GM04503 (cell line): ENCODE results near the gene DACH1.
"Not testable (repeated sequence)": the region's sequence is repeated elsewhere in the genome, so short reads cannot be mapped to it uniquely, and the experiment has no call there.

Experiments used
- DNase-seq: peaks from one replicate; pipeline ENCODE4 v3.0.0-alpha.2; 2012; ENCODE audit warnings: low read depth

Gene DACH1

GRCh38 chr13:71865874-71866334 is 1.1 kb downstream of the DACH1 start:
- no peak for DNase-seq

- DNase-seq: no peak
These were observed 1.8 kb downstream of the DACH1 start for GRCh38 chr13:71864986-71865873.

GRCh38 chr13:71864094-71864985 is 2.7 kb downstream of the DACH1 start:
- DNase-seq: no peak

- no peak for DNase-seq
These were observed 3.6 kb downstream of the DACH1 start for GRCh38 chr13:71863254-71863865.

- DNase-seq: no peak
These were observed 4.5 kb downstream of the DACH1 start for GRCh38 chr13:71862459-71862943.

- DNase-seq: no peak
These were observed 5.1 kb downstream of the DACH1 start for GRCh38 chr13:71861769-71862458.

GRCh38 chr13:71860547-71861138 is 6.4 kb downstream of the DACH1 start:
- DNase-seq: no peak

- no peak for DNase-seq
These were observed 8.4 kb downstream of the DACH1 start for GRCh38 chr13:71858647-71859046.

- DNase-seq: no peak
These were observed 10.4 kb downstream of the DACH1 start for GRCh38 chr13:71856548-71857043.

- DNase-seq: no peak
These were observed 12.6 kb downstream of the DACH1 start for GRCh38 chr13:71854401-71854800.

GRCh38 chr13:71853725-71854124 is 13.3 kb downstream of the DACH1 start:
- no peak for DNase-seq

- no peak for DNase-seq
These were observed 14.3 kb downstream of the DACH1 start for GRCh38 chr13:71852736-71853135.

- DNase-seq: no peak
These were observed 15.2 kb downstream of the DACH1 start for GRCh38 chr13:71851498-71852409.

- DNase-seq: no peak
These were observed 25.0 kb downstream of the DACH1 start for GRCh38 chr13:71842003-71842402.

GRCh38 chr13:71838842-71839241 is 28.2 kb downstream of the DACH1 start:
- no peak for DNase-seq

- not testable (repeated sequence) for DNase-seq
These were observed 29.4 kb downstream of the DACH1 start for GRCh38 chr13:71837582-71837981.

- DNase-seq: no peak
These were observed 35.3 kb downstream of the DACH1 start for GRCh38 chr13:71831716-71832115.

- DNase-seq: no peak
These were observed 36.3 kb downstream of the DACH1 start for GRCh38 chr13:71830736-71831135.

- DNase-seq: no peak
These were observed 36.7 kb downstream of the DACH1 start for GRCh38 chr13:71830323-71830722.

GRCh38 chr13:71829547-71829946 is 37.5 kb downstream of the DACH1 start:
- no peak for DNase-seq
